Measurements from ENCODE around the gene SEC22C.
A peak's percentile ranks its signal among the peaks of the same experiment; 100 is the strongest.
"Not testable (repeated sequence)": the region's sequence is repeated elsewhere in the genome, so short reads cannot be mapped to it uniquely, and the experiment has no call there.

Gene SEC22C

DNA sequence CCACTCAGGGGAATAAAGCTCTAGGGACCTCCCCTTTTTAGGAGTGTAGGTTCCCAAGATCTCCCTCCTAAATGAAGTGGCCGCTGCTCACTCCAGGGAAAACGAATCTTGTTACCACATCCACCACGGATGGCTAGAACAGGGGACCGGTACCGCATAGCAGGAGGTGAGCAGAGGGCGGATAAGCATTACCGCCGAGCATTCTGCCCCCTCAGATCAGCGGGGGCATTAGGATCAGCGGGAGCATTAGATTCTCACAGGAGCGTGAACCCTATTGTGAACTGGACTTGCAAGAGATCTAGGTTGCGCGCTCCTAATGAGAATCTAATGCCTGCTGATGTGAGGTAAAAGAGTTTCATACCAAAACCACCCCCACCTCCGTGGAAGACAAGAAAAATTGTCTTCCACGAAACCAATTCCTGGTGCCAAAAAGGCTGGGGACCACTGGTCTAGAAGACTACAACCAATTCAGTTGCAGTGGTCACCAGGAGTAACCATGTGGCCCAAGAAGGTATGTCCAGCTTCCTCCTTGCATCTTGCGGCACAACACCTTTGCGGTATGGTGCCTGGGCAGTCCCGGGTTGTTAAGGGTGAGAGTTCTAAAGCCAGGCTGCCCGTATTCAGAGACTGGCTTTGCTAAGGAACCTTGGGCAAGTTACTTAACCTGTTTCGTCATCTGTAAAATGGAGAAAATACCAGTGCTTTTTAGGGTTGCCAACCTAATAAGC is 7.8 kb upstream of the SEC22C start:
- H4K20me1 ChIP-seq (ENCODE audit: insufficient read depth) = no peaks in the 10 kb centered on the region
- peak overlapping the region; percentile 64; the same call in 1 of the 2 replicates for H2AFZ ChIP-seq (ENCODE audit: low read depth)
- no peaks in the 10 kb centered on the region for H3K27me3 ChIP-seq (ENCODE audit: insufficient read depth, low read depth)
- H3K9ac ChIP-seq = no peak overlapping the region; the same call in 1 of the 2 replicates
- H3K79me2 ChIP-seq (ENCODE audit: insufficient read depth, low read depth) = peaks cover 15% of the 10 kb centered on the region
- TF ChIP-seq CTCF (conservative IDR thresholded peaks at IDR 0.05; ENCODE audit: low read depth, low read length) = no peak
- peaks cover 27% of the 10 kb centered on the region for H3K4me1 ChIP-seq (ENCODE audit: low read depth, poor library complexity, severe bottlenecking)
- no peaks in the 10 kb centered on the region for H3K36me3 ChIP-seq (ENCODE audit: insufficient read depth)
- H3K4me3 ChIP-seq (IDR thresholded peaks at IDR 0.05; ENCODE audit: insufficient read depth, low read depth, low read length) = no peak overlapping the region
- peak overlapping the region; percentile 68 for H3K27ac ChIP-seq
- H3K4me2 ChIP-seq = peak overlapping the region; percentile 71

DNA sequence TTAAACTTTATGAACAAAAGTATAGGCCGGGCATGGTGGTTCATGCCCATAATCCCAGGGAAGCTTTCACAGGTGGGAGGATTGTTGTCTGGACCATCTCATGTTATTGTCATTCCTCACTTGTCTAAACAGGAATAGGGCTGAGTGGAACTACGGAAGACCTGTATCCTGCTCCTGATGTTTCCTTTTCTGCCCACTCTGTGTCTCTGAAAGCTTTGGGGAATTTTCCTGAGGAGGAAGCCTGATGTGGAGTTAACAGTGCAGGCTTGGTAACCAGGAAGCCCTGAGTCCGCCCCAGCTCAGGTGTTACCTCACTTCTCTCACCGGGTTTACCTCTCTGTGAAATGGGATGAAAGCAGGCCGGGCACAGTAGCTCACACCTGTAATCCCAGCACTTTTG is 6.9 kb upstream of the SEC22C start:
- TF ChIP-seq CTCF (conservative IDR thresholded peaks at IDR 0.05; ENCODE audit: low read depth, low read length) = no peak
- no peak overlapping the region for H3K27ac ChIP-seq
- H3K4me2 ChIP-seq = no peak overlapping the region
- H3K4me1 ChIP-seq (ENCODE audit: low read depth, poor library complexity, severe bottlenecking) = peaks cover 25% of the 10 kb centered on the region
- no peaks in the 10 kb centered on the region for H4K20me1 ChIP-seq (ENCODE audit: insufficient read depth)
- H3K27me3 ChIP-seq (ENCODE audit: insufficient read depth, low read depth) = no peaks in the 10 kb centered on the region
- H2AFZ ChIP-seq (ENCODE audit: low read depth) = no peak overlapping the region
- no peak overlapping the region for H3K4me3 ChIP-seq (IDR thresholded peaks at IDR 0.05; ENCODE audit: insufficient read depth, low read depth, low read length)
- H3K9ac ChIP-seq = no peak overlapping the region
- peaks cover 15% of the 10 kb centered on the region for H3K79me2 ChIP-seq (ENCODE audit: insufficient read depth, low read depth)
- no peaks in the 10 kb centered on the region for H3K36me3 ChIP-seq (ENCODE audit: insufficient read depth)

- Histone ChIP-seq H4K20me1 (ENCODE audit: insufficient read depth) (no peaks in the 10 kb centered on the region), H3K36me3 (ENCODE audit: insufficient read depth) (no peaks in the 10 kb centered on the region), H3K79me2 (ENCODE audit: insufficient read depth, low read depth) (no peaks in the 10 kb centered on the region; the same call in 1 of the 2 replicates), H2AFZ (ENCODE audit: low read depth) (peak overlapping the region; percentile 69; the same call in 1 of the 2 replicates), H3K4me2 (peak overlapping the region; percentile 85), H3K27ac (peak overlapping the region; percentile 75; the same call in 1 of the 2 replicates), H3K4me1 (ENCODE audit: low read depth, poor library complexity, severe bottlenecking) (peaks cover 15% of the 10 kb centered on the region), H3K4me3 (IDR thresholded peaks at IDR 0.05; ENCODE audit: insufficient read depth, low read depth, low read length) (peak overlapping the region; percentile 46), H3K27me3 (ENCODE audit: insufficient read depth, low read depth) (no peaks in the 10 kb centered on the region), H3K9ac (peak overlapping the region; percentile 71; the same call in 1 of the 2 replicates)
- peak; percentile 36; the same call in 1 of the 2 replicates for TF ChIP-seq CTCF (conservative IDR thresholded peaks at IDR 0.05; ENCODE audit: low read depth, low read length)
These were observed 805 bp upstream of the SEC22C start for GRCh38 chr3:42582474-42583070.

DNA sequence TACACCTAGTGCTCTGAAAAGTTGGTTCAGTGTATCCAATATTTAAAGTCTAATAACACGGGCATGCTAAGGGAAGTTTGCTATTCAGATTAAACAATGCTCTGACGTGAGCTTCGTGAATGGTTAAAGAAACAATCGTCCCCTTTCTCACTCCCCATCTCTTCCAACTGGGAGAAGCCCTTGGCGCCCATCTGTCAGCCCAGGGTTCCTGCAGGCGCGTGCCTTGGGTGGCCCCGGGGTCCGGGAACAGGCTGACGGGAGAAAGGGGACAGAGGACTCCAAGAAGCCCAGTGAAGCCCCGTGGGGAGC is 413 bp downstream of the SEC22C start:
- H3K36me3 ChIP-seq (ENCODE audit: insufficient read depth) = no peaks in the 10 kb centered on the region
- H4K20me1 ChIP-seq (ENCODE audit: insufficient read depth) = no peaks in the 10 kb centered on the region
- H3K9ac ChIP-seq = peak overlapping the region; percentile 71
- peaks cover 15% of the 10 kb centered on the region for H3K4me1 ChIP-seq (ENCODE audit: low read depth, poor library complexity, severe bottlenecking)
- peak overlapping the region; percentile 75 for H3K27ac ChIP-seq
- peak overlapping the region; percentile 85 for H3K4me2 ChIP-seq
- H3K4me3 ChIP-seq (IDR thresholded peaks at IDR 0.05; ENCODE audit: insufficient read depth, low read depth, low read length) = no peak overlapping the region
- peak overlapping the region; percentile 68; the same call in 1 of the 2 replicates for H2AFZ ChIP-seq (ENCODE audit: low read depth)
- no peak for TF ChIP-seq CTCF (conservative IDR thresholded peaks at IDR 0.05; ENCODE audit: low read depth, low read length)
- H3K27me3 ChIP-seq (ENCODE audit: insufficient read depth, low read depth) = no peaks in the 10 kb centered on the region
- H3K79me2 ChIP-seq (ENCODE audit: insufficient read depth, low read depth) = no peaks in the 10 kb centered on the region; the same call in 1 of the 2 replicates

GRCh38 chr3:42579346-42579745 is 2.4 kb downstream of the SEC22C start:
- H3K27ac ChIP-seq; H3K4me2 ChIP-seq; H3K27me3 ChIP-seq (ENCODE audit: insufficient read depth, low read depth); H3K36me3 ChIP-seq (ENCODE audit: insufficient read depth); H2AFZ ChIP-seq (ENCODE audit: low read depth); H4K20me1 ChIP-seq (ENCODE audit: insufficient read depth); H3K79me2 ChIP-seq (ENCODE audit: insufficient read depth, low read depth); H3K9ac ChIP-seq; H3K4me3 ChIP-seq (IDR thresholded peaks at IDR 0.05; ENCODE audit: insufficient read depth, low read depth, low read length): not testable (repeated sequence)
- H3K4me1 ChIP-seq (ENCODE audit: low read depth, poor library complexity, severe bottlenecking) = peaks cover 15% of the 10 kb centered on the region
